Measurements from ENCODE around the gene CSNK1E. TPM values are rescaled to one million over a fixed set of nuclear protein-coding genes. Genes with fewer than 3 reads are reported as not detected.

Gene CSNK1E
- total and polyA plus RNA-seq, 9 of the 15 experiments (the other 6 are each of a cell fraction or from before 2014, with no cell fraction given): 2.7 to 70.0 (median 41.3) TPM

GRCh38 chr22:38317995-38318715, 922 bp upstream of the CSNK1E start (continued):
- TF ChIP-seq ZNF592 (IDR thresholded peaks at IDR 0.05) (peak; percentile 90), CREBBP (IDR thresholded peaks at IDR 0.05; ENCODE audit: low read depth, low read length) (no peak), XRCC5 (IDR thresholded peaks at IDR 0.05; ENCODE audit: low read depth, low read length) (no peak), ZNF785 (CRISPR knock-in tag; IDR thresholded peaks at IDR 0.05) (no peak), GATAD2B (IDR thresholded peaks at IDR 0.05; ENCODE audit: borderline replicate concordance) (no peak), ZNF431 (CRISPR knock-in tag; IDR thresholded peaks at IDR 0.05) (no peak), DIDO1 (tag; IDR thresholded peaks at IDR 0.05; ENCODE audit: low read depth) (no peak), KLF13 (tag; IDR thresholded peaks at IDR 0.05; ENCODE audit: borderline replicate concordance, low read depth) (no peak), ZFPM2 (CRISPR knock-in tag; IDR thresholded peaks at IDR 0.05) (no peak), NONO (IDR thresholded peaks at IDR 0.05; ENCODE audit: low read depth in 2 of 2, low read length in 1 of 2) (no peak), NR1H2 (CRISPR knock-in tag; IDR thresholded peaks at IDR 0.05) (no peak), GTF2A2 (tag; IDR thresholded peaks at IDR 0.05) (no peak), ZNF766 (CRISPR knock-in tag; conservative IDR thresholded peaks at IDR 0.05) (no peak), ZFP36 (IDR thresholded peaks at IDR 0.05; ENCODE audit: low read depth, low read length, partially characterized antibody) (peak; percentile 79), HNRNPK (IDR thresholded peaks at IDR 0.05; ENCODE audit: low read depth, low read length, poor library complexity, severe bottlenecking) (no peak), BHLHE40 (IDR thresholded peaks at IDR 0.05; ENCODE audit: low read length) (peak; percentile 80), SRSF1 (IDR thresholded peaks at IDR 0.05; ENCODE audit: low read depth, low read length) (no peak), JUNB (CRISPR knock-in tag; conservative IDR thresholded peaks at IDR 0.05) (no peak), OTX1 (CRISPR knock-in tag; IDR thresholded peaks at IDR 0.05) (0 out of 2 replicates have a peak, but pooled peaks have one; percentile 59), CHD4 (IDR thresholded peaks at IDR 0.05; ENCODE audit: insufficient read depth, insufficient replicate concordance, low read depth, low read length, poor library complexity, severe bottlenecking) (no peak), CBX1 (IDR thresholded peaks at IDR 0.05; ENCODE audit: low read depth) (no peak)
- TF ChIP-seq, protein P1, sequence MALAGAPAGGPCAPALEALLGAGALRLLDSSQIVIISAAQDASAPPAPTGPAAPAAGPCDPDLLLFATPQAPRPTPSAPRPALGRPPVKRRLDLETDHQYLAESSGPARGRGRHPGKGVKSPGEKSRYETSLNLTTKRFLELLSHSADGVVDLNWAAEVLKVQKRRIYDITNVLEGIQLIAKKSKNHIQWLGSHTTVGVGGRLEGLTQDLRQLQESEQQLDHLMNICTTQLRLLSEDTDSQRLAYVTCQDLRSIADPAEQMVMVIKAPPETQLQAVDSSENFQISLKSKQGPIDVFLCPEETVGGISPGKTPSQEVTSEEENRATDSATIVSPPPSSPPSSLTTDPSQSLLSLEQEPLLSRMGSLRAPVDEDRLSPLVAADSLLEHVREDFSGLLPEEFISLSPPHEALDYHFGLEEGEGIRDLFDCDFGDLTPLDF (CRISPR knock-in tag; IDR thresholded peaks at IDR 0.05): no peak
- TF ChIP-seq, protein P2, sequence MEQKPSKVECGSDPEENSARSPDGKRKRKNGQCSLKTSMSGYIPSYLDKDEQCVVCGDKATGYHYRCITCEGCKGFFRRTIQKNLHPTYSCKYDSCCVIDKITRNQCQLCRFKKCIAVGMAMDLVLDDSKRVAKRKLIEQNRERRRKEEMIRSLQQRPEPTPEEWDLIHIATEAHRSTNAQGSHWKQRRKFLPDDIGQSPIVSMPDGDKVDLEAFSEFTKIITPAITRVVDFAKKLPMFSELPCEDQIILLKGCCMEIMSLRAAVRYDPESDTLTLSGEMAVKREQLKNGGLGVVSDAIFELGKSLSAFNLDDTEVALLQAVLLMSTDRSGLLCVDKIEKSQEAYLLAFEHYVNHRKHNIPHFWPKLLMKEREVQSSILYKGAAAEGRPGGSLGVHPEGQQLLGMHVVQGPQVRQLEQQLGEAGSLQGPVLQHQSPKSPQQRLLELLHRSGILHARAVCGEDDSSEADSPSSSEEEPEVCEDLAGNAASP (IDR thresholded peaks at IDR 0.05): no peak
